ENCODE data around the gene TNFSF8. TPM values are rescaled to one million over a fixed set of nuclear protein-coding genes. Genes with fewer than 3 reads are reported as not detected.

The TNFSF8 gene
- total and polyA plus RNA-seq, 2 experiments from 2014 or later: not detected

DNA sequence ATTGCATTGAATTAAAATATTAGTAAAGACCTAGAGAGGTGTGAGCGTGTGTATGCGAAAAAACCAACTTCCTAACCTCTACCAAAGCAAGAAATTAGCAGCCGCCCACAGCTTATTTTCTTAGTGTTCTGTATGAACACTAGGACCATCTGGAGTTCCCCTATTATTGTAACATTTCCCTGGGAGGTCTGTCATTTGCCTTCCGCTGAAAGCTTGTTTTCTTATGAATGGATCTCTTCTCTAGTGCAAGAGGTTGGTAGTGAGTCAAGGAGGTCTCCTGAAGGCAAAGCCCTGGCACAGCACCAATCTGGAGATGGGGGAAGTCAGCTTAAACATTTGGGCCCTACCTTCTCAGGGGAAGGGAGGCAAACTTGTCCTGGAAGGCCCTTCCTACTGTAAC is 10.8 kb downstream of the TNFSF8 start:
- Histone ChIP-seq H3K27ac (no peak overlapping the region), H3K27me3 (peaks cover 98% of the 10 kb centered on the region), H3K4me3 (no peak overlapping the region), H3K4me1 (ENCODE audit: low read depth) (no peaks in the 10 kb centered on the region), H3K9me3 (ENCODE audit: low read depth) (no peaks in the 10 kb centered on the region), H3K36me3 (no peaks in the 10 kb centered on the region)
- no peak for DNase-seq (ENCODE audit: low read depth in 1 of 2, low spot score in 1 of 2)
- TF ChIP-seq, protein P1, sequence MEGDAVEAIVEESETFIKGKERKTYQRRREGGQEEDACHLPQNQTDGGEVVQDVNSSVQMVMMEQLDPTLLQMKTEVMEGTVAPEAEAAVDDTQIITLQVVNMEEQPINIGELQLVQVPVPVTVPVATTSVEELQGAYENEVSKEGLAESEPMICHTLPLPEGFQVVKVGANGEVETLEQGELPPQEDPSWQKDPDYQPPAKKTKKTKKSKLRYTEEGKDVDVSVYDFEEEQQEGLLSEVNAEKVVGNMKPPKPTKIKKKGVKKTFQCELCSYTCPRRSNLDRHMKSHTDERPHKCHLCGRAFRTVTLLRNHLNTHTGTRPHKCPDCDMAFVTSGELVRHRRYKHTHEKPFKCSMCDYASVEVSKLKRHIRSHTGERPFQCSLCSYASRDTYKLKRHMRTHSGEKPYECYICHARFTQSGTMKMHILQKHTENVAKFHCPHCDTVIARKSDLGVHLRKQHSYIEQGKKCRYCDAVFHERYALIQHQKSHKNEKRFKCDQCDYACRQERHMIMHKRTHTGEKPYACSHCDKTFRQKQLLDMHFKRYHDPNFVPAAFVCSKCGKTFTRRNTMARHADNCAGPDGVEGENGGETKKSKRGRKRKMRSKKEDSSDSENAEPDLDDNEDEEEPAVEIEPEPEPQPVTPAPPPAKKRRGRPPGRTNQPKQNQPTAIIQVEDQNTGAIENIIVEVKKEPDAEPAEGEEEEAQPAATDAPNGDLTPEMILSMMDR (IDR thresholded peaks at IDR 0.05; ENCODE audit: low read depth, low read length): no peak

DNA sequence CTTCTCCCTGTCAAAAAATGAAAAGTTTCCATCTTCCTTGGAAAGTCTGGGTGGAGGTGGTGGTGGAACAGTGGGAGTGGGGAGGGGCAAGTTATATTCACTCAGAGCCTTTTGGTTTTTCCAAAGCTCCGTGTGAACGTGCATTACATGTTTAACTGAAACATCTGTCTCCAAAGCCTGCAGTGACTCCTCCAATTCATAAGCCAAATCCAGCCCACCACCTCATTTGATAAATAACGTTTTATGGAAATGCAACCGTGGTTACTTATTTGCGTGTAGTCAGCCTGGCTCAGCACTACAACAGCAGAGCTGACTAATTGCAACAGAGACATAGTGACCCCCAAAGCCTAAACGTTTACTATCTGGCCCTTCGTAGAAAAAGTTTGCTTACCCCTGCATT is 13.9 kb downstream of the TNFSF8 start:
- DNase-seq (ENCODE audit: low read depth in 1 of 2, low spot score in 1 of 2): no peak
- Histone ChIP-seq H3K4me3 (no peak overlapping the region), H3K36me3 (no peaks in the 10 kb centered on the region), H3K27me3 (peaks cover 96% of the 10 kb centered on the region), H3K9me3 (ENCODE audit: low read depth) (no peaks in the 10 kb centered on the region), H3K27ac (no peak overlapping the region), H3K4me1 (ENCODE audit: low read depth) (no peaks in the 10 kb centered on the region)
- TF ChIP-seq, protein P1 (IDR thresholded peaks at IDR 0.05; ENCODE audit: low read depth, low read length): no peak

DNA sequence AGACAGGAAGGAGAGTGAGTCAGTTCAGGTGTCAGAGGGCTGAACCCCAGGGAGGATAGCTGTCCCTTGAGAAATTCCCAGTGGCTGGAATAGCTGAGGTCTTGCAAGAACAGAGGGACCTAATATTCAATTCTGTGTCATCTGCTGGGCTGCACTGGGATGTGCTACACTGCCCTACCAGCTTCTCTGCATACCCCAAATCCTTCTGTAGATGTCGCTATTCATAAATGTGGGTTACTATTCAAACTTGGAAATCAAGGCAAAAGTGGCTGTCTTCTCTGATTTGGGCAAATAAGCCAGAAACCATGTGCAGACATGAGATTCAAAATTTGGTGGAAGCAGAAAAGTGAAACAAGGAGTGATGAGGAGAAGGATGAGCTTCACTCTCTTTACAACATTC is 16.3 kb downstream of the TNFSF8 start:
- Histone ChIP-seq H3K27me3 (peaks cover 88% of the 10 kb centered on the region), H3K27ac (no peak overlapping the region), H3K9me3 (ENCODE audit: low read depth) (no peaks in the 10 kb centered on the region), H3K36me3 (no peaks in the 10 kb centered on the region), H3K4me3 (no peak overlapping the region), H3K4me1 (ENCODE audit: low read depth) (no peaks in the 10 kb centered on the region)
- DNase-seq (ENCODE audit: low read depth in 1 of 2, low spot score in 1 of 2): peak; percentile 20 to 29
- TF ChIP-seq, protein P1 (IDR thresholded peaks at IDR 0.05; ENCODE audit: low read depth, low read length): peak; percentile 46

DNA sequence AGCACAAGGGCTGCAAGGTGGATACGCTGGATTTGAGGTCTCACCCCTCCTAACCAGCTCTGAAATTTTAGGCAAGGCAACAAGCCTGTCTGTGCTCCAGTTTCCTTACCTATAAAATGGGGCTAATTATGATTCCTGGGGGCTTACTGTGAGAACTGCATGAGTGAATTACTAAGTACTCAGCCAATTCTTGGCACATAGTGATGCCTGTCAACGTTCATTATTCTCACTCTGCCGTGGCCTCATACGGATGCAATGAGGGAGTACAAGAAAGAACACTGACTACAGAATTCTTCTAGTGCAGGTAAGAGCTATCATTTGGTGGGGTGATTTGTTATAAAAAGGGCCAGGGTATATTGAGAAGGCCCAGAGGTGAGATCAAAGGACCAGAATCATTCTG is 16.7 kb downstream of the TNFSF8 start:
- H3K27ac ChIP-seq: no peak overlapping the region
- no peaks in the 10 kb centered on the region for H3K9me3 ChIP-seq (ENCODE audit: low read depth)
- H3K4me3 ChIP-seq: no peak overlapping the region
- no peaks in the 10 kb centered on the region for H3K36me3 ChIP-seq
- DNase-seq (ENCODE audit: low read depth in 1 of 2, low spot score in 1 of 2): no peak
- TF ChIP-seq, protein P1 (IDR thresholded peaks at IDR 0.05; ENCODE audit: low read depth, low read length): no peak
- H3K4me1 ChIP-seq (ENCODE audit: low read depth): no peaks in the 10 kb centered on the region
- H3K27me3 ChIP-seq: peaks cover 86% of the 10 kb centered on the region

DNA sequence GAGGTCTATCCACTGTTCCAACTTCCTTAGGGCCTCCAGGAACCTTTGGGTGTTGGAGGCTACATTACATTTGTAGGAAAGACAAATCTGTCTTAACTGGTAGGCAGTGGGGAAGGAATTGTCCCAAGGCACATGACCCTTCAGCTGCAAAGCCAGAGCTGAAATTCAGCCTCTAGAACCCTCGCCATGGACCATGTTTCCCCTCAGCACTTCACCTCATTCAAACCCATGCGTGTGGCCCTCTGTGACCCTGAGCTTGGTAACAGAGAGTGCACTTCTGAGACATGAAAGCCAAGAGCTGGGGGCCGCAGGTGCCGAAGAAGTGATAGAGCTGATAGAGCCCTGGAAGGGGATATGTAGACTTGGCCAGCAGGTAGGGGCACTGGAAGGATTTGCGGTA is 17.2 kb downstream of the TNFSF8 start:
- H3K4me1 ChIP-seq (ENCODE audit: low read depth): no peaks in the 10 kb centered on the region
- TF ChIP-seq, protein P1 (IDR thresholded peaks at IDR 0.05; ENCODE audit: low read depth, low read length): no peak
- no peaks in the 10 kb centered on the region for H3K9me3 ChIP-seq (ENCODE audit: low read depth)
- H3K27ac ChIP-seq: no peak overlapping the region
- H3K27me3 ChIP-seq: peaks cover 82% of the 10 kb centered on the region
- no peak for DNase-seq (ENCODE audit: low read depth in 1 of 2, low spot score in 1 of 2)
- H3K36me3 ChIP-seq: no peaks in the 10 kb centered on the region
- no peak overlapping the region for H3K4me3 ChIP-seq
